ENCODE results near the gene SLIT3.

Gene SLIT3

DNA sequence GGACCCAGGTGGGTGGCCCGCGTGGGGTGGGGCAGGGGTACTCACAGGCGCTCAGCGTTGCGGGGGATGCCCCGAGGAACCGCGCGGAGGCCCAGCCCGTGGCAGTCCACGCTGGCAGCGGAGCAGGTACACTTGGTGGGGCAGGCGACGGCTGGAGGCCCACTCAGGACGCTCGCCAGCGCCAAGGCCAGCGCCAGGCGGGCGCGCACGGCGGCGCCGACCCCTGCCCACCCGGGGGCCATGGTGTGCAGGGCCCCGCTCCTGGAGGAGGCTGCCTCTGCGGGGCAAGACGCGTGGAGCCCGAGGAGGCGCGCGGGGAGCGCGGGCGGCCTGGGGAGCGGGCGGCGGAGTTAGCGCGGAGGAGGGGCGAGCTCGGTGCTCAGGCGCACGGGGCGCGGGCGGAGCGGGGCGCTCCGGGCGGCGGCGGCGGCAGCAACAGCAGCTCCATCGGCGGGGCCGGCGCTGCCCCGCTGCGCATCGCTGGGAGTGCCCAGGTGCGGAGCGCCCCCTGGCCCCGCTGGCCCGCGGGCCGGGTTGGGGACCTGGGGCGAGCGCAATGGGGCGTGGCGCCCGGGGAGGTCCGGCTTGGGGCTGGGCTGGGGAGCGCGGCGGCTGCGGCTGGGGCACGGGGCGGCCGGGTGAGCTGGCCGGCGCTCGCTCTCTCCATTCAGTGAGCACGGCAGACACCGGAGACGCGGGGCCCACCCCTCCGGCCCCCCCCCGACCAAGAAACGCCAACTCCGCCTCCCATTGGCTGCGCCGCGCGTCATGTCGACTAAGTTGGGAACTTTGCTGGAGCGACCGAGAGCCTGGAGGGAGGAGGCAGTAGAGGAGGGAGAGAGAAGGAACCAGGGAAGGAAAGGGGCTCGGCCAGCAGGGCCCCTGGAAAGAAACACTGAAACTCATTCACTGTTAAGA lies at the start of gene SLIT3:
Gene SLIT3 (minus strand): TSS at position 672 of the 918 bp plus-strand sequence. CDS start 430 bp downstream, at position 242.
- DNase-seq (ENCODE audit: low spot score) = peak; percentile 93

GRCh38 chr5:169350016-169350415 lies 49.1 kb upstream of the SLIT3 start:
- peak; percentile 60 for DNase-seq (ENCODE audit: low spot score)

DNA sequence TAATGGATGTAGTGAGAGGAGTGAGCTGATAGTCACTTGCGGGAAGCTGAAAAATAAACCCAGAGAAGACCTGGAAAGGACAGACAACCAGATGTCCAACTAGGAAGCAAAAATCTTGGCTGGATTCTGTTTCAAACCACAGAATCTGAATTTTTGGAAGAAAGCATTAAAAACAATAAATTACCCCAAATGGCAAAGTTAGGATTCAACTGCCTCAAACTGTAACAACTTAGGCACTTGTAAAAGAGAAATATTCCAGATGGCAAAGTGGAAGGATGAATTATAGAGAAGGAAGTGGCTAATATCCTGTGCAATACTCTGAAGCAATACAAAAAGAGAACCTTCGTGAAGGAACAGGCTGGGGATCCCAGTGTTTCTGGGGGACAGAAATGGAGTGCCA lies 46.8 kb upstream of the SLIT3 start:
- DNase-seq (ENCODE audit: low spot score) = peak; percentile 58

DNA sequence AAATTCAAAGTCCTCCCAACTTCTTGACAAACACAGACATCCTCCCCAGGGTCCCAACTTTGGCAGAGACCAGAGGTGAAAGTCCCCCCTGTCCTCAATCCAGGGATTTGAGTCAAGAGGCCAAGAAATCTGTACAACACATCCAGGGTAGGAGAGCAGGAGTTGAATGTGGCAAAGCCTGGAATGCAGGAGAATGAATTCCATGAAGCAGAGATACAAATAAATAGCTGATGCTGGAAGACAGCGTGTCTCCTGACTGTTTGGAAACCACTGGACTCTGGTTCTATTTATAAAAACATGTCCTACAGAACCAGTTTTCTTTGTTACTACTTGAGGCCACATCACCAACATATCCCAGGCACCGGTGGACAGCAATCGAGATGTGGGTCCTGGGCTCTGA lies 43.7 kb upstream of the SLIT3 start:
- peak; percentile 70 for DNase-seq (ENCODE audit: low spot score)

- DNase-seq (ENCODE audit: low spot score) = no peak
Observed at GRCh38 chr5:169343766-169344165, 42.8 kb upstream of the SLIT3 start.

GRCh38 chr5:169341556-169341955 lies 40.6 kb upstream of the SLIT3 start:
- DNase-seq (ENCODE audit: low spot score) = no peak

GRCh38 chr5:169339869-169340268 lies 38.9 kb upstream of the SLIT3 start:
- DNase-seq (ENCODE audit: low spot score) = no peak

GRCh38 chr5:169336242-169336641 lies 35.3 kb upstream of the SLIT3 start:
- no peak for DNase-seq (ENCODE audit: low spot score)

DNA sequence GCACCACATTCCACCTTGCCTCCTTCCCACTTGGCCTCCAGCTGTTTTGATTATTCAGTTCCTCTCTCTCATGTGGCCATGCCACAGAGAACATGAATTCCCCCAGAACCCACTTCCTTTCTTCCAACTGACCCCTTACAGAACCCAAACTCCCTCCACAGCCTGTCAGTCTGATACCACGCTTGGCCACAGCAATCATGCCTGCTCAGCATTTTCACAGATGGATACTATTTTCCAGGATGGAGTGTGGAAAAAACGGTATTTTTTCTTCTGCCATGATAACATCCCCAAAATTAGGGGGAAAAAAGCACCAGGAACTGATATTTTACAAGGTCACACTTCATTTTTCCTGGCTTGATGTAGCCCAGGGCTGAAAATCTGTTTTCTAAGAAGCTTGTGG lies 34.9 kb upstream of the SLIT3 start:
- DNase-seq (ENCODE audit: low spot score) = no peak

- no peak for DNase-seq (ENCODE audit: low spot score)
Observed at GRCh38 chr5:169333518-169333917, 32.6 kb upstream of the SLIT3 start.

GRCh38 chr5:169331292-169331852 lies 30.4 kb upstream of the SLIT3 start:
- DNase-seq (ENCODE audit: low spot score) = peak; percentile 39

DNA sequence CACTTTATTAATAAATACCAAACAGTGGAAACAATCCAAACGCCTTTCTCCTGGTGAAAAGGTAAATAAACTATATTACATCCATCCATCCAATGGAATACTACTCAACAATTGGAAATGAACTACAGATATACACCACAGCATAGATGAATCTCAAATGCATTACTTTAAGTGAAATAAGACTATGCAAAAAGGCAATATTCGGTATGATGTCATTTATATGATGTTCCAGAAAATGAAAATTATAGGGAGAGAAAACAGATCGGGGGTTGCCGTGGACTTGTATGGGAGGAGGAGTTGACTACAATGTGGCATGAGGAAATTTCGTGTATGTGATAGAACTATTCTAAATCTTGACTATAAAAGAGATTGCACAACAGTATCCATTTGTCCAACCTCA lies 27.5 kb upstream of the SLIT3 start:
- DNase-seq (ENCODE audit: low spot score) = no peak

GRCh38 chr5:169325273-169325672 lies 24.3 kb upstream of the SLIT3 start:
- no peak for DNase-seq (ENCODE audit: low spot score)

- DNase-seq (ENCODE audit: low spot score) = no peak
Observed at GRCh38 chr5:169318556-169318955, 17.6 kb upstream of the SLIT3 start.

DNA sequence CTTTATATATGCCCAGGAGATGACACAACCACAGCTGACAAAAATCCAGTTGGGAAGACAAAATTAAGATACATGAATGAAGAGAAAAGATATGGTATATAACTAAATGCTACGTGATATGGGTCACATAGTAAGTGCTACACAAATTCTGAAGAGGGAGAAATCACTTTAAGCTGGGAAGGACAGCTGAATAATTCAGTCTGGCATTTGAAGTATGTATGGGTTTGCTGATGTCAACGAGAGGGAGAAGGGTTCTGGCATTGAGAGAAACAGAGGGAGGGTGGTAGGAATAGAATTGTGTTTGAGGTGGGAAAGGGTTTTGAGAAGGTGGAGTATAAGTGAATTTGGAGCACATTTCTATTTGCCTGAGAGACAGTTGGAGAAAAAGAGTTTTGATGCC lies 6.7 kb upstream of the SLIT3 start:
- no peak for DNase-seq (ENCODE audit: low spot score)

DNA sequence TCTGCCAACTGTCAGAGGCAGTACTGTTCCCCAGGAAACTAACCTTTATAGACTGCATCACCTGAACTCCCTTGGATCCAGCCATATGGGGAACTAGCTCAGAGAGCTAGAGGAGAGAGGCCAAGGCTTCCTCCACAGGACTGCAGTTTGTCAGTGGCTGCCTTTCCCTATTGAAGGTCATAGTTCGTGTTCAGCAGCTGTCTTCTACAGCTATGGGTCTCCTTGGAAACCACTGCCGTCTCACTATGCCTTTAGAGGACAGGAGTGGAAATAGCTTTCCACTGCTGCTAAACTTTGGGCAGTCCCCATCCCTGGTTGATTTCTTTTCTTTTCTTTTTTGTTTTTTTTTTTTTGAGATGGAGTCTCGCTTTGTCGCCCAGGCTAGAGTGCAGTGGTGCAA lies 4.4 kb upstream of the SLIT3 start:
- no peak for DNase-seq (ENCODE audit: low spot score)

- no peak for DNase-seq (ENCODE audit: low spot score)
Observed at GRCh38 chr5:169304175-169304574, 3.2 kb upstream of the SLIT3 start.

- no peak for DNase-seq (ENCODE audit: low spot score)
Observed at GRCh38 chr5:169303119-169303515, 2.2 kb upstream of the SLIT3 start.

DNA sequence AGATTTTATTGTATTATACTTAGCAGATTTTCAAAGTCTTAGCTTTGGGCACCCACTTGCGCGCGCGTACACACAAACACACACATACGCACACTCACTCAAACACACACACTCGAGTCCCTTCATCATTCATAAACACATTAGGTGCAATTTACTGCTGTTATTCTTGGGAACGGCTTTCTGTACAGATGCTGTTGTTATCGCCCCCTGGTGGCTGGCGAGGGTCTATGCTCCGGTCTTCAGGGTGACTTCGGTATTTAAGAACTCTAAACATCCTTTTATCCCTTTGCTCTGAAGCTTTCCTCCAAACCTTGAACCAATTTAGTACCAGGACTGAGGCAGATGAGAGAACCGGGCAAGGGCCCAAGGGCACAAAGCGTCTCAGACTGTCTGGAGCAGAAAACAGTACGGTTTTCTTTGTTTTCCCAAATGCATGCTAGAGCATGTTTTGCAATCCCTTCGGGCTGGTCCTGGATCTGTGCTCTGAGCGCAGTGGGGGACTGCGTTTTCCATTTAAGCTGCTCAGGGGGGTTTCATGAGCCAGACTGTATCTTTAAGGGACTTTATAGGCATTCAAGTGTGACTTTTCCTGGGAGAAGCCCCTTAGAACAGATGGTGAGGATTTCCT lies 1.7 kb upstream of the SLIT3 start:
- DNase-seq (ENCODE audit: low spot score) = peak; percentile 78

DNA sequence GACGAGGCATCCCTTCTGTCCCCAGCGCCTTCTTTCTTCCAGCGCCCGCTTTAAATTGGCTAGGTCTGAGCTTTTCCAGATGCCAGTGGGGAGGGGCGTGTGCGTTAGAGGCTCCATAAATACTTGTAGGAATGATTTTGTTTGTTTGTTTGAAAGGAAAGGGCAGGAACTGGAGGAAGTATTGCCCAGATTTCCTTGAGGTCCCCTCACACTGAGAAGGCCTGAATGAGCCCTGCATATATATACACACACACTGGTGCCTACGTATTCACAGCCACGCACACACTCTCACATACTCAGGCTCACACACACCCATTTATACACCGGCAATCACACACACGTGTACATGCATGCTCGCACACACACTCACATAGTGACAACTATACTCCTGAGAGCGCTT lies 1.0 kb upstream of the SLIT3 start:
- DNase-seq (ENCODE audit: low spot score) = no peak

DNA sequence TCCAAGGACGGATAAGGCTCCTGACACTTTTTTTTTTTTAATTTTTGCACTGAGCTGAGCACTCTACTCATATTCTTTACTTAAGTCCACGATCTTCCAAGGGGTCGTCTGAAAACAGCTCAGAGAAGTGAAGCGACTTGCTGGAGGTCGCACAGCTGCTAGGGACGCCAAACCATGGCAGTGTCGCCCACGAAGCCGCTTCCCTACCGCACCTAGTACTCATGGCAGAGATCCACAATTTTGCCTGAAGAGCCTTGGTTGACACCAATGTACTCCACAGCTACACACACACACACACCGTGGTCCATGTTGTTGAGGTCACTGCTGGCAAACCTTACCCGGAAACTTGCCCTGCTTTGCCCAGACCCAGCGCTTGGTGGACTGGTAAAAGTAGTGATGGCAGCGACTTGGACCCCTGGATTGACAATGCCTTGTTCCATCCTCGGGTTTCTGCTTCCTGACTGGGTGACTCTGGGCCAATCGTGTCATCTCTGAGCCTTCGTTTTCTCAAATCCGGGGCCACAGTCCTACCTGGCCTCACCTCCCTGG lies 521 bp upstream of the SLIT3 start:
- DNase-seq (ENCODE audit: low spot score) = no peak

DNA sequence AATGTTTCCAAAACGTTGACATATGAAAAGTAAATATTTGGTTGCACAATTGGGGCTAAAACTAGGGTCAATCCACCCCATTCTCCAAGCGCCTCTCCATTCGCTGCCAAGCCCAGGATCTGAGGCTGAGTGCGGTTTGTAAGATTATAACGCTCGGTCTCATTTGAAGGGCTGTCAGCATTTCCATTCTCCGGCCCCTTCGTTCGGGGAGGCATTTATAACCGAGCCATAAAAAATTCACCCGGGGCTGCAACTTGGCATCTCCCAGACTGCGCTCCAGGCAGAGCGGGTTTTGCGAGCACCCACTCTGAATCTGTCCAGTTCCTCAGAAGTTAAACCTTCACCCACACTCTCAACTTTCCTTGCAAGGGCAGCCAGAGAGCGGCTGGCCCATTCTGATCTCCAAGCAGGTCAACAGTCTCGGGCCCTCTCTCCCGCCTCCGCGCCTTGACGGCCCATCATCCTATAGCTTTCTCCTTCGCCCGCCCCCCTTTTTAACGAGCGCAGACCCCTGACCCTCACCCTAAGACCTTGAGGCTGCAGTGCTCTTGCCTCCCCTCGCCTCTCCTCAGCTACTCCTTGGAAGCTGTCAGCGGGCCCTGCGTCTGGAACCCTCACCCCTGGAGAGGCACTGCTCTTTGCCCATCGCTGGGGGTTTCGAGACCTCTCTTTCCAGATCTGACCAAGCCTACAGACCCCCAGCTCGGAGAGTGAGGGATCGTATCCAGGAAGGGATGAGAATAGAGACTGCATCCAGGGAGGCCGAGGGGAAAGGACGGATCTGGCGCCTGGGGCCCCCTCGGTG lies 1.1 kb downstream of the SLIT3 start:
- peak; percentile 25 for DNase-seq (ENCODE audit: low spot score)
